NCI-H345 treated with DMSO at 0.1 percent for 48 hours (cell line): ENCODE measurements around the gene KCNK16.
"Not testable (repeated sequence)": the region's sequence is repeated elsewhere in the genome, so short reads cannot be mapped to it uniquely, and the experiment has no call there.

Experiments
- DNase-seq: peaks from one replicate; lab custom pipeline; 2025; ENCODE audit not compliant: unreplicated experiment; lab: John Stamatoyannopoulos, UW

KCNK16 gene

GRCh38 chr6:39312912-39313525, 9.5 kb downstream of the KCNK16 start:
- no peak for DNase-seq

- DNase-seq = no peak
Observed at GRCh38 chr6:39310542-39310941, 12.0 kb downstream of the KCNK16 start.

GRCh38 chr6:39309942-39310531, 12.5 kb downstream of the KCNK16 start:
- peak; percentile 66 for DNase-seq

- DNase-seq = no peak
Observed at GRCh38 chr6:39307462-39307861, 15.0 kb downstream of the KCNK16 start.

GRCh38 chr6:39304951-39305350, 17.6 kb downstream of the KCNK16 start:
- no peak for DNase-seq

GRCh38 chr6:39303425-39304153, 18.9 kb downstream of the KCNK16 start:
- DNase-seq = no peak

- peak; percentile 80 for DNase-seq
Observed at GRCh38 chr6:39302669-39303424, 19.7 kb downstream of the KCNK16 start.

GRCh38 chr6:39302011-39302410, 20.5 kb downstream of the KCNK16 start:
- DNase-seq = no peak

- DNase-seq = no peak
Observed at GRCh38 chr6:39301606-39302005, 20.9 kb downstream of the KCNK16 start.

GRCh38 chr6:39300739-39301138, 21.8 kb downstream of the KCNK16 start:
- DNase-seq = no peak

GRCh38 chr6:39298061-39298460, 24.4 kb downstream of the KCNK16 start:
- no peak for DNase-seq

GRCh38 chr6:39296745-39297640, 25.5 kb downstream of the KCNK16 start:
- no peak for DNase-seq

- no peak for DNase-seq
Observed at GRCh38 chr6:39295611-39296011, 26.9 kb downstream of the KCNK16 start.

- no peak for DNase-seq
Observed at GRCh38 chr6:39294899-39295298, 27.6 kb downstream of the KCNK16 start.

- no peak for DNase-seq
Observed at GRCh38 chr6:39294133-39294532, 28.4 kb downstream of the KCNK16 start.

GRCh38 chr6:39292637-39293036, 29.9 kb downstream of the KCNK16 start:
- DNase-seq = no peak

GRCh38 chr6:39289490-39289889, 33.0 kb downstream of the KCNK16 start:
- no peak for DNase-seq

GRCh38 chr6:39287601-39288000, 34.9 kb downstream of the KCNK16 start:
- no peak for DNase-seq

- not testable (repeated sequence) for DNase-seq
Observed at GRCh38 chr6:39286596-39286995, 35.9 kb downstream of the KCNK16 start.

GRCh38 chr6:39282774-39283173, 39.7 kb downstream of the KCNK16 start:
- DNase-seq = no peak
